Measurements from ENCODE around the gene KREMEN1. TPM values are rescaled to one million over a fixed set of nuclear protein-coding genes. Genes with fewer than 3 reads are reported as not detected.

The KREMEN1 gene
- polyA plus RNA-seq, 1 donor from 2014 or later, result not detected

- no peak overlapping the region for H3K27ac Mint-ChIP-seq
- peaks cover 6 to 14% (median 8%) of the 10 kb centered on the region in 3 donors for H3K4me1 Mint-ChIP-seq
- H3K36me3 Mint-ChIP-seq, result no peaks in the 10 kb centered on the region
- H3K4me3 Mint-ChIP-seq, result peak overlapping the region in 3 of 4 donors; percentile 38 to 72 (median 63)
- peaks cover 0 to 2% (median 0%) of the 10 kb centered on the region in 3 donors for H3K9me3 Mint-ChIP-seq
- peaks cover 54% of the 10 kb centered on the region for H3K27me3 Mint-ChIP-seq
Observed at GRCh38 chr22:29206372-29207242, 133.8 kb downstream of the KREMEN1 start.

GRCh38 chr22:29207243-29207550, 134.4 kb downstream of the KREMEN1 start:
- peaks cover 5 to 12% (median 6%) of the 10 kb centered on the region in 3 donors for H3K4me1 Mint-ChIP-seq
- peaks cover 49% of the 10 kb centered on the region for H3K27me3 Mint-ChIP-seq

GRCh38 chr22:29207562-29208501, 135.0 kb downstream of the KREMEN1 start:
- Mint-ChIP-seq H3K27me3 (peaks cover 45% of the 10 kb centered on the region), H3K9me3 (peaks cover 0 to 2% (median 0%) of the 10 kb centered on the region in 3 donors), H3K4me3 (peak overlapping the region in 1 of 4 donors; percentile 17), H3K36me3 (no peaks in the 10 kb centered on the region), H3K27ac (no peak overlapping the region), H3K4me1 (peaks cover 1 to 7% (median 3%) of the 10 kb centered on the region in 3 donors)

More at GRCh38 chr22:29207243-29207550, 134.4 kb downstream of the KREMEN1 start:
- no peak overlapping the region for H3K27ac Mint-ChIP-seq
- H3K9me3 Mint-ChIP-seq, result peaks cover 0 to 2% (median 0%) of the 10 kb centered on the region in 3 donors
- no peak overlapping the region for H3K4me3 Mint-ChIP-seq
- H3K36me3 Mint-ChIP-seq, result no peaks in the 10 kb centered on the region

- Mint-ChIP-seq H3K4me3 (no peak overlapping the region), H3K27me3 (peaks cover 42% of the 10 kb centered on the region), H3K9me3 (peaks cover 0 to 2% (median 0%) of the 10 kb centered on the region in 3 donors), H3K27ac (no peak overlapping the region), H3K4me1 (peaks cover 0 to 4% (median 3%) of the 10 kb centered on the region in 3 donors), H3K36me3 (no peaks in the 10 kb centered on the region)
Observed at GRCh38 chr22:29208502-29208862, 135.6 kb downstream of the KREMEN1 start.

- peaks cover 0 to 2% (median 0%) of the 10 kb centered on the region in 3 donors for H3K9me3 Mint-ChIP-seq
- peak overlapping the region in 1 of 3 donors; percentile 64 for H3K27ac Mint-ChIP-seq
- H3K27me3 Mint-ChIP-seq, result peaks cover 43% of the 10 kb centered on the region
- H3K4me3 Mint-ChIP-seq, result no peak overlapping the region
- no peaks in the 10 kb centered on the region for H3K36me3 Mint-ChIP-seq
- H3K4me1 Mint-ChIP-seq, result peaks cover 0 to 4% (median 3%) of the 10 kb centered on the region in 3 donors
Observed at GRCh38 chr22:29208879-29209623, 136.2 kb downstream of the KREMEN1 start.

GRCh38 chr22:29209624-29209929, 136.7 kb downstream of the KREMEN1 start:
- peak overlapping the region in 1 of 3 donors; percentile 64 for H3K27ac Mint-ChIP-seq
- H3K36me3 Mint-ChIP-seq, result no peaks in the 10 kb centered on the region
- peaks cover 0 to 2% (median 0%) of the 10 kb centered on the region in 3 donors for H3K9me3 Mint-ChIP-seq
- H3K4me1 Mint-ChIP-seq, result peaks cover 0 to 4% (median 3%) of the 10 kb centered on the region in 3 donors
- no peak overlapping the region for H3K4me3 Mint-ChIP-seq
- H3K27me3 Mint-ChIP-seq, result peaks cover 43% of the 10 kb centered on the region

GRCh38 chr22:29211066-29211465, 138.2 kb downstream of the KREMEN1 start:
- H3K4me3 Mint-ChIP-seq, result no peak overlapping the region
- H3K9me3 Mint-ChIP-seq, result peaks cover 0 to 2% (median 0%) of the 10 kb centered on the region in 3 donors
- peaks cover 38% of the 10 kb centered on the region for H3K27me3 Mint-ChIP-seq
- peaks cover 0 to 7% (median 2%) of the 10 kb centered on the region in 3 donors for H3K4me1 Mint-ChIP-seq
- H3K36me3 Mint-ChIP-seq, result no peaks in the 10 kb centered on the region
- H3K27ac Mint-ChIP-seq, result peak overlapping the region in 1 of 3 donors; percentile 28

- Mint-ChIP-seq H3K27ac (no peak overlapping the region), H3K36me3 (no peaks in the 10 kb centered on the region), H3K27me3 (peaks cover 35% of the 10 kb centered on the region), H3K4me1 (peaks cover 0 to 5% (median 2%) of the 10 kb centered on the region in 3 donors), H3K4me3 (no peak overlapping the region), H3K9me3 (peaks cover 0 to 2% (median 0%) of the 10 kb centered on the region in 3 donors)
Observed at GRCh38 chr22:29211466-29211865, 138.6 kb downstream of the KREMEN1 start.

- Mint-ChIP-seq H3K9me3 (no peaks in the 10 kb centered on the region), H3K4me1 (peaks cover 0 to 4% (median 2%) of the 10 kb centered on the region in 3 donors), H3K27me3 (peaks cover 25% of the 10 kb centered on the region), H3K36me3 (no peaks in the 10 kb centered on the region), H3K27ac (no peak overlapping the region), H3K4me3 (no peak overlapping the region)
Observed at GRCh38 chr22:29212743-29213142, 139.9 kb downstream of the KREMEN1 start.

- peaks cover 22% of the 10 kb centered on the region for H3K27me3 Mint-ChIP-seq
- no peak overlapping the region for H3K4me3 Mint-ChIP-seq
- H3K36me3 Mint-ChIP-seq, result no peaks in the 10 kb centered on the region
Observed at GRCh38 chr22:29213493-29213892, 140.7 kb downstream of the KREMEN1 start.

GRCh38 chr22:29214232-29214631, 141.4 kb downstream of the KREMEN1 start:
- no peaks in the 10 kb centered on the region for H3K36me3 Mint-ChIP-seq
- H3K4me1 Mint-ChIP-seq, result peaks cover 0 to 4% (median 2%) of the 10 kb centered on the region in 3 donors
- H3K27me3 Mint-ChIP-seq, result peaks cover 16% of the 10 kb centered on the region
- H3K9me3 Mint-ChIP-seq, result no peaks in the 10 kb centered on the region
- H3K27ac Mint-ChIP-seq, result no peak overlapping the region
- no peak overlapping the region for H3K4me3 Mint-ChIP-seq

More at GRCh38 chr22:29213493-29213892, 140.7 kb downstream of the KREMEN1 start:
- Mint-ChIP-seq H3K4me1 (peaks cover 0 to 4% (median 2%) of the 10 kb centered on the region in 3 donors), H3K9me3 (no peaks in the 10 kb centered on the region), H3K27ac (no peak overlapping the region)

- no peak overlapping the region for H3K27ac Mint-ChIP-seq
- no peaks in the 10 kb centered on the region for H3K9me3 Mint-ChIP-seq
- H3K27me3 Mint-ChIP-seq, result peaks cover 10% of the 10 kb centered on the region
- no peak overlapping the region for H3K4me3 Mint-ChIP-seq
- H3K4me1 Mint-ChIP-seq, result peaks cover 0 to 6% (median 2%) of the 10 kb centered on the region in 3 donors
- no peaks in the 10 kb centered on the region for H3K36me3 Mint-ChIP-seq
Observed at GRCh38 chr22:29215012-29215860, 142.4 kb downstream of the KREMEN1 start.

- Mint-ChIP-seq H3K36me3 (no peaks in the 10 kb centered on the region), H3K27me3 (peaks cover 13% of the 10 kb centered on the region), H3K4me3 (no peak overlapping the region), H3K27ac (no peak overlapping the region), H3K4me1 (peaks cover 0 to 6% (median 1%) of the 10 kb centered on the region in 3 donors), H3K9me3 (no peaks in the 10 kb centered on the region)
Observed at GRCh38 chr22:29216011-29216872, 143.4 kb downstream of the KREMEN1 start.
